Psoas muscle (tissue), 8 donors: ENCODE results near the gene OAS1. TPM values are rescaled to one million over a fixed set of nuclear protein-coding genes. Genes with fewer than 3 reads are reported as not detected.

Experiments used
- ATAC-seq, 4 donors: fragments of 200-7000 bp; cut with Tn5 transposase; one replicate each; pipeline ENCODE4 v1.9.1; 2020; ENCODE audit warnings: moderate library complexity in 3 of 4, mild to moderate bottlenecking in 2 of 4
- DNase-seq, 2 donors: peaks; one replicate each; pipeline ENCODE4 v3.0.0-alpha.2; 2020
- H3K27ac ChIP-seq: fragments of 200-600 bp; one replicate; pipeline ENCODE4 v1.8.0; 2022
- H3K27me3 ChIP-seq, 3 donors: fragments of 200-600 bp in 1 of 3; one replicate each; pipeline versions ENCODE4 v1.6.1 to v1.8.0; 2013 to 2022; ENCODE audit warnings: low read length in 2 of 3, mild to moderate bottlenecking in 2 of 3, moderate library complexity in 1 of 3; ENCODE audit not compliant: insufficient read depth in 3 of 3
- H3K36me3 ChIP-seq, 2 donors: fragments of 200-600 bp in 1 of 2; one replicate each; pipeline versions ENCODE4 v1.6.1 to v1.8.0; 2013 to 2022; ENCODE audit warnings: low read depth in 1 of 2, mild to moderate bottlenecking in 1 of 2, moderate library complexity in 1 of 2; ENCODE audit not compliant: insufficient read depth in 1 of 2
- H3K4me1 ChIP-seq: fragments of 200-600 bp; one replicate; pipeline ENCODE4 v1.8.0; 2022
- H3K4me3 ChIP-seq: fragments of 200-600 bp; one replicate; pipeline ENCODE4 v1.8.0; 2022; ENCODE audit warnings: mild to moderate bottlenecking
- H3K9me3 ChIP-seq: fragments of 200-600 bp; one replicate; pipeline ENCODE4 v1.8.0; 2022
- WGBS, 3 donors: extraction: QIAGEN DNeasy Blood & Tissue Kit; methylation state at CpG; one replicate each; pipeline versions ENCODE4 v1.1.6 to v1.1.7; 2013; 5-methylcytosine and 5-hydroxymethylcytosine counted together
- intact Hi-C, 2 donors: fragments of 100-400 bp; cut with DNase I; formaldehyde crosslinking; loops; one replicate each; pipeline versions ENCODE4 v1.11.0 to v1.14.2; 2022
- polyA plus RNA-seq, 3 donors: library from polyadenylated mRNA; stranded (reverse); fragments of 200-250 nt; gene quantifications; one replicate each; pipeline ENCODE4 v1.2.3, GENCODE V29; 2013
- total RNA-seq, 4 donors: library from RNA; stranded (reverse); fragmentation: NEBNext Ultra II Directional in 2 of 4; extraction: Animal tissue kit (Norgen Biotek cat#: 25700) in 2 of 4; gene quantifications; one replicate each; pipeline versions ENCODE4 v1.2.1 to v1.2.4, GENCODE V29; 2021 to 2023
- TF ChIP-seq, protein P1 (sequence below): fragments of 200-600 bp; IDR thresholded peaks from one replicate; pipeline ENCODE4 v1.8.0; 2022; ENCODE audit warnings: antibody characterized with exemption
- donor health status: healthy with polysubstance abuse.
- donor health status: DM: no; HTN: no; CAD: no; lungs with moderate emphysema.
- donor health status: Bipolar disorder and iron deficiency.
- donor health status: healthy.
- donor health status: DM: yes; HTN: yes; CAD: no.
- donor health status: DM: no; HTN: no; CAD: no.
- donor health status: DM: no; HTN: no; CAD: no.
- donor health status: DM: yes; HTN: yes; CAD: no.

The OAS1 gene
- total and polyA plus RNA-seq, 7 donors = 0.45 to 3.7 (median 2.2) TPM

DNA sequence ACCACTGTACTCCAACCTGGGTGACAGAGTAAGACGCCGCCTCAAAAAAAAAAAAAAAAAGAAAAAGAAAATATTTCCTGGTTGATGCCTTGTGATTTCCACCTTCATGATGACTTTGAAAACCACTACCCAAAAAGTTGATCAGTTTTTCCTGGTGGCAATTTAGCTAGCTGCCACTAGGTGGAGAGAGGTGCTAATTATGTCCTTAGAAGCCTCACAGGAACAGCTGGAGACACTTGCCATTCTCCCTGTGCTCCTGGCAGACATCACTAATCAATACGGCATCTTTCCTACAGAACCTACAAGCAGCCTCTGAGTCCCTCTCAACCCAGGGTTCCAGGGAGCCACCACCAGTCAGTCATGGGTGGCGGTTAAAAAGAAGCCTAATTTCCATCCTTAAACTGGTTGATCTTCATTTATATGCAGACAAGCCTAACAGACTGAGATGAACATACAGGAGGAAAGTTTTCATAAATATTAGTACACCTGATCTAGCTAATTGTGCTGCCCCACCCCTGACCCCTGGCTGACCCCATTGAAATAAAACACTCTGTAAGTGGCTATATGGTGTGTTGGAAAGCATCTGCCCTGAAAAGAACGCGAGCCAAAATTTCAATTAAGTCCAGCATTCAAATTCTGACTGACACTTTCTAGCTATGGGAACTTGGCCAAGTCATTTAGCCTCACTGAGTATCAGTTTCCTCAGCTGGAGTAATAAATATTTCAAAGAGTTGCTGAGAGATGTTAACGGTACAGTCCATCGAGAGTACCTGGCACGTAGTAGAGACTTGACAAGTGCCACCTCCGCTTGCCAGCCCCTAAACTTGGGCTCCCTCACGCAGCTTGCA lies 6.2 kb upstream of the OAS1 start:
- ATAC-seq (no peak), DNase-seq (no peak)
- TF ChIP-seq, protein P1, sequence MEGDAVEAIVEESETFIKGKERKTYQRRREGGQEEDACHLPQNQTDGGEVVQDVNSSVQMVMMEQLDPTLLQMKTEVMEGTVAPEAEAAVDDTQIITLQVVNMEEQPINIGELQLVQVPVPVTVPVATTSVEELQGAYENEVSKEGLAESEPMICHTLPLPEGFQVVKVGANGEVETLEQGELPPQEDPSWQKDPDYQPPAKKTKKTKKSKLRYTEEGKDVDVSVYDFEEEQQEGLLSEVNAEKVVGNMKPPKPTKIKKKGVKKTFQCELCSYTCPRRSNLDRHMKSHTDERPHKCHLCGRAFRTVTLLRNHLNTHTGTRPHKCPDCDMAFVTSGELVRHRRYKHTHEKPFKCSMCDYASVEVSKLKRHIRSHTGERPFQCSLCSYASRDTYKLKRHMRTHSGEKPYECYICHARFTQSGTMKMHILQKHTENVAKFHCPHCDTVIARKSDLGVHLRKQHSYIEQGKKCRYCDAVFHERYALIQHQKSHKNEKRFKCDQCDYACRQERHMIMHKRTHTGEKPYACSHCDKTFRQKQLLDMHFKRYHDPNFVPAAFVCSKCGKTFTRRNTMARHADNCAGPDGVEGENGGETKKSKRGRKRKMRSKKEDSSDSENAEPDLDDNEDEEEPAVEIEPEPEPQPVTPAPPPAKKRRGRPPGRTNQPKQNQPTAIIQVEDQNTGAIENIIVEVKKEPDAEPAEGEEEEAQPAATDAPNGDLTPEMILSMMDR = peak; percentile 48
- Histone ChIP-seq H3K27me3 (peaks cover 0 to 2% (median 0%) of the 10 kb centered on the region in 3 donors), H3K36me3 (no peaks in the 10 kb centered on the region), H3K9me3 (no peaks in the 10 kb centered on the region), H3K4me1 (no peaks in the 10 kb centered on the region), H3K4me3 (no peak overlapping the region), H3K27ac (no peak overlapping the region)
- 66 to 69% (median 69%) methylated on average over 11 of the region's 11 CpGs for WGBS, 3 donors
- intact Hi-C loops = loop anchor here in 1 of 2 donors (10.0 kb wide), 1 partner anchor 134 kb away; no protein-coding TSS in a partner anchor

DNA sequence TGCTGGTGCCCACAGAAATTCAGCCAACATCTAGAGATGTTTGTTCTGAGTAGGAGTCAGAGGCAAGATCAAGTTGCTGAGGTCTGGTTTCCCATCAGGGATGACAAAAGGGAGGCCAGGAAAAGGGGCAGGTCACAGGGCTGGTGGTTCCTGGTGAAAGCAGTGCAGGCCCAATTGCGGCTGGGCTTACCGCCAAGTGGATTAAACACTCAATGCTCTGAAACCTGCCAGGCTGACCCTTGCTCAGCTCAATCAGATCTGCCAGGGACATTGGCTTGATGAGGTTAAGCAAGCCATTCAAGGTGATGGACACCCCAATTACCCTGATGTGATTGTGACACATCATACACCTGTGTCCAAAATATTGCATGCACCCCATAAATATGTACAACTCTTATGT lies 5.5 kb upstream of the OAS1 start:
- Histone ChIP-seq H3K4me3 (no peak overlapping the region), H3K27me3 (peaks cover 0 to 2% (median 0%) of the 10 kb centered on the region in 3 donors), H3K4me1 (no peaks in the 10 kb centered on the region), H3K36me3 (no peaks in the 10 kb centered on the region), H3K27ac (no peak overlapping the region), H3K9me3 (no peaks in the 10 kb centered on the region)
- TF ChIP-seq, protein P1 = no peak
- no peak for ATAC-seq
- intact Hi-C loops = loop anchor here in 1 of 2 donors (10.0 kb wide), 1 partner anchor 134 kb away; no protein-coding TSS in a partner anchor
- 72 to 89% (median 86%) methylated on average over 2 of the region's 2 CpGs for WGBS, 3 donors
- no peak for DNase-seq

DNA sequence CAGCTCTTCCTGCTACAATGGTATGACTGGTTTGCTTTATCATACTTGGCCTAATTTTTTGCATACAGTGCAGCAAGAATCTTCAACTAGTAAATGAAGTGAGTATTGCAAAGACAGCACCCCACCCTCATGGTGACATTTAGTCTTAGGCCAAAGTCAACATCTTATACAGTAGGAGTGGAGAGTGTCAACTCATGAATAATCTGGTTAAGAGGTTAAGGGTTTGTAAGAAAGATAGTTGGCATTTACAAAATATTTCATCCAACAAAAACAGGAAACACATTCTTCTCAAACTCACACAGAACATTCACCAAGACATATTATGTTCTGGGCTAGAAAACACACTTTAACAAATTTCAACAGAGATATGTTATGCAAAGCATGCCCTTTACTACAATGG lies 2.2 kb upstream of the OAS1 start:
- no peaks in the 10 kb centered on the region for H3K9me3 ChIP-seq
- ATAC-seq (no peak), DNase-seq (no peak)
- TF ChIP-seq, protein P1 = no peak
- no peak overlapping the region for H3K4me3 ChIP-seq
- no peaks in the 10 kb centered on the region for H3K27me3 ChIP-seq
- no peaks in the 10 kb centered on the region for H3K4me1 ChIP-seq
- intact Hi-C loops = loop anchor here in 1 of 2 donors (10.0 kb wide), 1 partner anchor 130 kb away; no protein-coding TSS in a partner anchor
- H3K36me3 ChIP-seq = no peaks in the 10 kb centered on the region
- no peak overlapping the region for H3K27ac ChIP-seq

DNA sequence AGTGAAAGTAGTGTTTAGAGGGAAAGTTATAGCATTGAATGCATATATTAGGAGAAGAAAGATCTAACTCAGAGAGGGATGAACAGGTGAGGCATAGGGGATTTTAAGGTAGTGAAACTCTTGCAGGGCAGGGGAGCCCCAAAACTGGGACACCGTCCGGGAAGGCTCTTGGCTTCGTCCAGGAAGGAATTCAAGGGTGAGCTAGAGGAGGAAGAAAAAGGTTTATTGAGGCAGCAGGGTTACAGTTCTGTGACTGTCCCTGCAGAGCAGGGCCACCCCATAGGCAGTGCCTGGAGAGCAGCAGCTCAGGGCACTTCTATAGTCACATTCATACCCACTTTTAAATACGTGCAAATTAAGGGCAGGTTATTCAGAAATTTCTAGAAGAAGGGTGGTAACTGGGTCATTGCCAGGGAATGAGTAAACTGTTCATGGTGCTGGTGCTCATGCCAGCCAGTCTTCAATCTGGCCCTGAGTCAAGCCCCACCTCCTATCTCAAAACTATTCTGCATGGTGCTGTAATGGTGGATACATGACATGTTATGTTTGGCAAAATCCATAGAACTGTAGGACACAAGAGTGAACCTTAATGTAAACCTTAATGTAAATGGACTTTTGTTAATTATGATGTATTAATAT lies 1.2 kb upstream of the OAS1 start:
- H3K27me3 ChIP-seq = no peaks in the 10 kb centered on the region
- intact Hi-C loops = loop anchor here in 1 of 2 donors (10.0 kb wide), 1 partner anchor 129 kb away; no protein-coding TSS in a partner anchor
- ATAC-seq (no peak), DNase-seq (no peak)
- H3K36me3 ChIP-seq = no peaks in the 10 kb centered on the region
- TF ChIP-seq, protein P1 = no peak
- H3K27ac ChIP-seq = no peak overlapping the region
- H3K9me3 ChIP-seq = no peaks in the 10 kb centered on the region
- WGBS, 3 donors = 74 to 79% (median 77%) methylated on average over 4 of the region's 4 CpGs
- H3K4me3 ChIP-seq = no peak overlapping the region
- H3K4me1 ChIP-seq = no peaks in the 10 kb centered on the region
